Loucy (cell line): ENCODE results near the gene ANO7.

Experiments
- H2AFZ ChIP-seq: fragments of 200-600 bp; sonication (generic); 2 replicates; pipeline ENCODE4 v1.6.0; 2016; ENCODE audit warnings: antibody characterized with exemption, mild to moderate bottlenecking, low read length, moderate library complexity
- H3F3A ChIP-seq: fragments of 200-600 bp; 2 replicates; pipeline ENCODE4 v1.6.0; 2016; ENCODE audit warnings: antibody characterized with exemption, low read depth, mild to moderate bottlenecking
- H3K27me3 ChIP-seq: fragments of 200-600 bp; sonication (generic); 2 replicates; pipeline ENCODE4 v1.6.1; 2014; ENCODE audit warnings: low read length, mild to moderate bottlenecking; ENCODE audit not compliant: insufficient read depth, poor library complexity, severe bottlenecking
- H3K36me3 ChIP-seq: fragments of 200-600 bp; sonication (generic); 2 replicates; pipeline ENCODE4 v1.6.1; 2016; ENCODE audit warnings: low read length; ENCODE audit not compliant: insufficient read depth
- H3K4me1 ChIP-seq: fragments of 200-600 bp; sonication (generic); 2 replicates; pipeline ENCODE4 v1.5.1; 2014; ENCODE audit warnings: low read length, mild to moderate bottlenecking; ENCODE audit not compliant: insufficient read depth, poor library complexity, severe bottlenecking
- H3K4me2 ChIP-seq: fragments of 200-600 bp; sonication (generic); 2 replicates; pipeline ENCODE4 v1.6.0; 2014; ENCODE audit warnings: antibody characterized with exemption, low read length, low read depth, mild to moderate bottlenecking; ENCODE audit not compliant: poor library complexity, severe bottlenecking
- H3K4me3 ChIP-seq: fragments of 200-600 bp; sonication (generic); 2 replicates; pipeline ENCODE4 v1.5.1; 2014; ENCODE audit warnings: low read length, mild to moderate bottlenecking, mixed read lengths; ENCODE audit not compliant: poor library complexity, severe bottlenecking
- H3K79me2 ChIP-seq: fragments of 200-600 bp; sonication (generic); 2 replicates; pipeline ENCODE4 v1.6.1; 2014; ENCODE audit warnings: low read length; ENCODE audit not compliant: insufficient read depth
- H3K9ac ChIP-seq: fragments of 200-600 bp; sonication (generic); 2 replicates; pipeline ENCODE4 v1.6.0; 2014; ENCODE audit warnings: mild to moderate bottlenecking, low read depth, low read length, moderate library complexity; ENCODE audit not compliant: poor library complexity, severe bottlenecking
- H3K9me2 ChIP-seq: fragments of 200-600 bp; sonication (generic); replicated peaks from 2 replicates; pipeline ENCODE4 v1.6.1; 2016; ENCODE audit warnings: low read depth, low read length, mixed read lengths
- H3K9me3 ChIP-seq: fragments of 200-600 bp; sonication (generic); 2 replicates; pipeline ENCODE4 v1.6.1; 2014; ENCODE audit warnings: mild to moderate bottlenecking, antibody characterized with exemption, low read length, low read depth; ENCODE audit not compliant: insufficient read depth
- H4K20me1 ChIP-seq: fragments of 200-600 bp; sonication (generic); 2 replicates; pipeline ENCODE4 v1.6.0; 2014; ENCODE audit warnings: antibody characterized with exemption, low read length, mild to moderate bottlenecking; ENCODE audit not compliant: insufficient read depth, poor library complexity, severe bottlenecking
- CTCF ChIP-seq: fragments of 200-600 bp; sonication (generic); conservative IDR thresholded peaks from 2 replicates; pipeline ENCODE4 v1.5.1; 2014; ENCODE audit warnings: mild to moderate bottlenecking, antibody characterized with exemption, low read length
- EZH2phosphoT487 ChIP-seq: fragments of 200-600 bp; IDR thresholded peaks from 2 replicates; pipeline ENCODE4 v1.6.1; 2018; ENCODE audit warnings: antibody characterized with exemption, mild to moderate bottlenecking, moderate library complexity, borderline replicate concordance

The ANO7 gene

GRCh38 chr2:241204490-241204889 is 16.0 kb downstream of the ANO7 start:
- H3K9ac ChIP-seq, result no peak overlapping the region
- H4K20me1 ChIP-seq, result no peaks in the 10 kb centered on the region

GRCh38 chr2:241205086-241205485 is 16.6 kb downstream of the ANO7 start:
- H3K4me2 ChIP-seq, result no peak overlapping the region
- H3K9me3 ChIP-seq, result no peaks in the 10 kb centered on the region
- no peak overlapping the region for H3K9ac ChIP-seq
- no peak overlapping the region for H3K4me3 ChIP-seq
- H3K9me2 ChIP-seq, result no peaks in the 10 kb centered on the region
- no peaks in the 10 kb centered on the region for H3F3A ChIP-seq
- no peaks in the 10 kb centered on the region for H3K4me1 ChIP-seq
- no peaks in the 10 kb centered on the region for H4K20me1 ChIP-seq
- no peak overlapping the region for H2AFZ ChIP-seq
- TF ChIP-seq CTCF (no peak), EZH2phosphoT487 (no peak)
- H3K27me3 ChIP-seq, result no peaks in the 10 kb centered on the region
- H3K79me2 ChIP-seq, result no peaks in the 10 kb centered on the region
- H3K36me3 ChIP-seq, result no peaks in the 10 kb centered on the region

More at GRCh38 chr2:241204490-241204889, 16.0 kb downstream of the ANO7 start:
- Histone ChIP-seq H3K36me3 (no peaks in the 10 kb centered on the region), H3F3A (no peaks in the 10 kb centered on the region), H3K4me2 (no peak overlapping the region), H3K9me2 (no peaks in the 10 kb centered on the region), H3K27me3 (no peaks in the 10 kb centered on the region), H3K4me3 (no peak overlapping the region), H3K9me3 (no peaks in the 10 kb centered on the region), H3K4me1 (no peaks in the 10 kb centered on the region), H2AFZ (no peak overlapping the region), H3K79me2 (no peaks in the 10 kb centered on the region)
- TF ChIP-seq EZH2phosphoT487, result no peak
- no peak for TF ChIP-seq CTCF

GRCh38 chr2:241207151-241207550 is 18.7 kb downstream of the ANO7 start:
- Histone ChIP-seq H3K9me3 (no peaks in the 10 kb centered on the region), H3K79me2 (no peaks in the 10 kb centered on the region), H3K27me3 (no peaks in the 10 kb centered on the region), H3F3A (no peaks in the 10 kb centered on the region), H3K4me1 (peaks cover 3% of the 10 kb centered on the region), H3K9ac (no peak overlapping the region), H3K4me3 (no peak overlapping the region), H4K20me1 (no peaks in the 10 kb centered on the region), H3K36me3 (no peaks in the 10 kb centered on the region), H3K4me2 (no peak overlapping the region), H3K9me2 (no peaks in the 10 kb centered on the region), H2AFZ (no peak overlapping the region)
- TF ChIP-seq CTCF, result no peak
